GM12801 (cell line): ENCODE results near the gene MTUS2.
A peak's percentile ranks its signal among the peaks of the same experiment; 100 is the strongest.

Experiments
- CTCF ChIP-seq: IDR thresholded peaks from one replicate; pipeline ENCODE4 v1.5.1; 2011; ENCODE audit warnings: control low read depth; ENCODE audit not compliant: insufficient read length; ENCODE audit errors: extremely low read depth

The MTUS2 gene

DNA sequence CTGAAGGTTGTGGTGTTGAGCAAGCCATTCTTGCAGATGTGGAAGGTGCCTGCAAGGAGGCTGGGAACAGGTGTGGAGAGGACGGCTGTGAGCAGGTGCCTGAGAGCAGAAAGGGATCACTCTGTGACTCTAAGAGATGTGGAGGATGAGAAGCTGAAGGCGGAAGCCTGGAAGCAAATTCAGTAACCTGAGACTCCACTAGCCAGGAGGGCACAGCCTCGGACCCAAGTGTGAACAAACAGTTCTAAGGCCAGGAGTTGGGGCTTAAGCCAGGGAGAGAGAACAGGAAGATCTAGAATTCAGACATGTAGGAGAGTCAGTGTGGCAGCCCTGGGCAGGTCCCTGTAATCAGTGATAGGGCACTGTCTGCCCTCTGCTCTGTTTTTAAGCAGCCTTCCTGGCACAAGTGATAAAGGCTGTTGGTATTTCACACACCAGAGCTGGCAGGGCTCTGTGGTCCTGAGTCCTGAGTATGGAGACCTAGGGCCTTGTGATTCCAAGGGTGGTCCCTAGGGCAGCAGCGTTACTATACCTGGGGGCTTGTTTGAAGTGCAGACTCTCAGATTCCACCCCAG is 644.1 kb downstream of the MTUS2 start:
- TF ChIP-seq CTCF: no peak

- no peak for TF ChIP-seq CTCF
Measured at GRCh38 chr13:29465741-29466293, 645.7 kb downstream of the MTUS2 start.

DNA sequence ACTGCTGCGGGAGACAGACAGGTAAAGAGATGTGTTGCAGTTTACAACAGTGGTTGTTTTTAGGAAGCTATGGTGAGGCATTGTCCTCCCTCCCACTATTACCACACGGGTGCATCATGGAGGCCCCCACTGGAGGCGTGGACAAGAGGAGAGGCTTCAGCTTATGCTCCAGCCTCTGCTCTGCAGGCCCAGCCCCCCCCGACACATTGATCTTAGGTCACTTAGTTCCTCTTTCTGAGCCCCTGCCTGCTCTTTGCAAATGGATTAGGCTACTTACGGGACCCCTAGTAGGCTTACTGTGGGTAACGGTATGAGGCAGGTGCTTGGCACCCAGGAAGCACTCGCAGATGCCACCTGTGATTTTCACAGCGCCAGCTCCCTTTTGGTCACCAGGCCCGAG is 651.4 kb downstream of the MTUS2 start:
- TF ChIP-seq CTCF: no peak

DNA sequence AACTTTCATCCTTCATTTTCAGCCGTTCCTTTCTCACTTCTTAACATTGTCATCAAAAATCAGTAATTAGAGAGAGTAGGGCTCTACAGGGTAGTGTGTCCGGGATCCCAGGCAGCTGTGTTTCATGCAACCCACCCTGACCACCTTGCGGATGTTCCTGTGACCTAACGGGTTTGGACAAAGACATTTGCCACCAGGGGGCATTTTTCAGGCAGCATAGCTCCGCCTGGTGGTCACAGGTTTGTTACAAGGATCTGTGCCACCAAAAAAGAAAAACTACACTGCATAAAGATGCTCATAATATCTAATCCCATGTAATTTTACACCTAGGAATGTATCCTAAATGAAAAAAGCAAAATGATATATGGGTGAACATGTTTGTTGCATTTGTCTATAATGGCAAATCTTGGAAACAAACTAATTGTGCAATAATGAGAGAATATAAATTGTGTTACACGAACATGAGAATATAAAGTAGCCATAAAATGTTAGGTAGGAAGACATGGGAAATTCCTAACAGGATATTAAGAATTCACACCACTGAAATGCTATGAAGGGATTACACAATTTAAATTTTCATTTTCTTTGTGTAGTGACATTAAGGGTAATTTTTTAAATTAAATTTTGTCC is 652.3 kb downstream of the MTUS2 start:
- TF ChIP-seq CTCF: peak; percentile 98

DNA sequence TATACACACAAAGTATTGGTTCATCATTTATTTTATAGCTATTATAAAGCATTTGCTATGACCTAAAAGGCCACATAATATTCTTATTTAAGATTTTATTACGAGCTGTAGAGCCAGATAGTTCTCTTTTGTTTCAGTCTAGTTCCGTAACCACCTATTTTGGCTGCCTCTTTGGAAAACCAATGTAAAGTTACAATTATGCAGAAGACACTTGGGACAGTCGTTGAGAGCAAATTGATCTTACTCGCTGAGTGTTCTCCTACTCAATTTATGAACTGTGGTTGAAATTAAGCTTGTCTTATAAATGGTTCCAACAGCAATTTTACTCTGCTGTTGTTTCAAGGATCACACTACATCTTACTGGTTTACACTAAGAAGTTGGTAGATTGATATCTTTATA is 653.0 kb downstream of the MTUS2 start:
- TF ChIP-seq CTCF: no peak

DNA sequence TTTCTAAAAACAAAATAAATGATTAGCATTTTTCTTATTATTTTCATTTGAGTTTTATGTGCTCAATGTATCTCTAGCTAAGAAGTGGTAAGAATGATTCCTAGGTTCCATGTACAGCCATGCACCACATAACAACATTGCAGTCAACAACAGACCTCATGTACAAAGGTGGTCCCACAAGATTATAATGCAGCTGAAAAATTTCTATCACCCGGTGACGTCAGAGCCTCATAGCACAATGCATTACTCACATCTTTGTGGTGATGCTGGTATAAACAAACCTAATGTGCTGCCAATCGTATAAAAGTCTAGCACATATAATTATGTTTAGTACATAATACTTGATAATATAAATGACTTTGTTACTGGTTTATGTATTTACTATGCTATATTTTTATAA is 654.9 kb downstream of the MTUS2 start:
- no peak for TF ChIP-seq CTCF

- TF ChIP-seq CTCF: no peak
Measured at GRCh38 chr13:29476046-29476445, 655.9 kb downstream of the MTUS2 start.
